Measurements from ENCODE around the gene FBLN1.

DNA sequence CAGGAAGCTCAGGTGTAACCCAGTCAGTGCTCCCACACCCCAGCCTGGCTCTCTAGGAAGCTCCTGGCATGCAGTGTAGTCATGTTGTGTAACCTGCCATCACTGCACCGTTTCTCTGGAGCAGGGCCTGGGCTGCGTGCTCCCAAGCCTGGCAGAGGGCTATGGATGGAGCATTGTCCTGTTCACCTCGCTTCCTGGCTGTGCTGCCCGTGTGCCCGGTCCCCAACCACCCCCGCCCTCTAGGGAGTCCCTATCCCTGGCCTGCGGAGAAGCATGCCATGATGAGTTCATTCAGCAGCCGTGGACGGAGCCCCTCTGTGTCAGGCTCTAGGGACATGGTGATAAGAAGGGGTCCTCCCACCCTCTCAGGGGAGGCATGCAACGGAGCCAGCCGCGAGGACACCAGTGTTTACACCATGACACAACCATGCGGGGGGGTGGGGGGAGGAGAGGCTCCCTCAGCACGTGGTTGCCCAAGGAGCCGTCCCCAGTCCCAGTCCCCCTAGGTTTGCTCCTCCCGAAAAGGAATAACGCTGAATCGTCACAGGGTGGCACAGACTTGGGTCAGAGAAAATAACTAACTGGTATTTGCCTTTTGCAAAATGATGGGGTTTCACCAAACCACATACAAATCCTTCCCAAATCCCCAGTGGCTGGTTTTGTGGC, 73.1 kb downstream of the FBLN1 start:
- TF ChIP-seq EZH2 (IDR thresholded peaks at IDR 0.05; ENCODE audit: insufficient read depth, poor library complexity, severe bottlenecking) (no peak), EZH2phosphoT487 (IDR thresholded peaks at IDR 0.05; ENCODE audit: insufficient read depth, low read depth) (no peak)

Measured in GM23248 (cell line).